Endodermal cell (in vitro differentiated cells): ENCODE results near the gene ACSM4. TPM values are rescaled to one million over a fixed set of nuclear protein-coding genes. Genes with fewer than 3 reads are reported as not detected.
"Not testable (repeated sequence)": the region's sequence is repeated elsewhere in the genome, so short reads cannot be mapped to it uniquely, and the experiment has no call there.

Source experiments
- DNase-seq: peaks from one replicate; pipeline ENCODE4 v3.0.0-alpha.2; 2017
- H3K27ac ChIP-seq: 2 replicates; pipeline ENCODE4 v1.5.1; 2013; ENCODE audit warnings: mild to moderate bottlenecking, low read depth, low read length, moderate library complexity
- H3K27me3 ChIP-seq: 2 replicates; pipeline ENCODE4 v1.6.1; 2013; ENCODE audit warnings: mild to moderate bottlenecking, low read length, moderate library complexity; ENCODE audit not compliant: insufficient read depth, control insufficient read depth, poor library complexity, severe bottlenecking
- H3K36me3 ChIP-seq: 2 replicates; pipeline ENCODE4 v1.7.0; 2013; ENCODE audit warnings: mild to moderate bottlenecking, low read length, moderate library complexity; ENCODE audit not compliant: control insufficient read depth, insufficient read depth
- H3K4me1 ChIP-seq: one replicate; pipeline ENCODE4 v1.7.0; 2013; ENCODE audit warnings: low read length; ENCODE audit not compliant: control insufficient read depth, insufficient read depth
- H3K4me3 ChIP-seq: 2 replicates; pipeline ENCODE4 v1.5.1; 2013; ENCODE audit warnings: mild to moderate bottlenecking, low read length, moderate library complexity
- H3K9ac ChIP-seq: 2 replicates; pipeline ENCODE4 v1.6.1; 2013; ENCODE audit warnings: mild to moderate bottlenecking, low read length, moderate library complexity; ENCODE audit not compliant: poor library complexity, severe bottlenecking; ENCODE audit errors: extremely low read depth
- H3K9me3 ChIP-seq: 2 replicates; pipeline ENCODE4 v1.6.1; 2013; ENCODE audit warnings: mild to moderate bottlenecking, low read length, moderate library complexity; ENCODE audit not compliant: control insufficient read depth
- H3K27ac Mint-ChIP-seq: 2 replicates; pipeline ENCODE4 v1.8.0; 2020; ENCODE audit warnings: mixed read lengths
- H3K27me3 Mint-ChIP-seq: 2 replicates; pipeline ENCODE4 v1.8.0; 2021; ENCODE audit warnings: mild to moderate bottlenecking, mixed read lengths; ENCODE audit not compliant: insufficient read depth
- H3K36me3 Mint-ChIP-seq: 2 replicates; pipeline ENCODE4 v1.8.0; 2020; ENCODE audit warnings: low read depth, mixed read lengths
- H3K4me1 Mint-ChIP-seq: 2 replicates; pipeline ENCODE4 v1.8.0; 2020; ENCODE audit warnings: mixed read lengths
- H3K4me3 Mint-ChIP-seq: 2 replicates; pipeline ENCODE4 v1.8.0; 2020; ENCODE audit warnings: mild to moderate bottlenecking, moderate library complexity, mixed read lengths
- H3K9me3 Mint-ChIP-seq: 2 replicates; pipeline ENCODE4 v1.8.0; 2020; ENCODE audit warnings: mild to moderate bottlenecking, mixed read lengths
- CTCF ChIP-seq: fragments of 200-600 bp; sonication (generic); conservative IDR thresholded peaks from 2 replicates; pipeline ENCODE4 v1.5.0; 2021; ENCODE audit warnings: antibody characterized with exemption, mild to moderate bottlenecking
- WGBS, 2 experiments: methylation state at CpG; one replicate each; pipeline versions ENCODE4 v1.1.5 to v1.1.7; 2013; ENCODE audit warnings: missing lambda C conversion rate in 2 of 2, mixed read lengths in 1 of 2; ENCODE audit not compliant: insufficient coverage in 1 of 2, insufficient read length in 1 of 2; 5-methylcytosine and 5-hydroxymethylcytosine counted together
- total RNA-seq, 2 donors: library from RNA; stranded (reverse); fragmentation: NEBNext Ultra II Directional in 1 of 2; extraction: Animal tissue kit (Norgen Biotek cat#: 25700) in 1 of 2; gene quantifications; 2 replicates in 1 of 2; 3 replicates in 1 of 2; pipeline ENCODE4 v1.2.1, GENCODE V29; 2021

ACSM4 gene
- total RNA-seq, 2 donors from 2014 or later = 11.4 to 14.6 TPM

- H3K4me1 Mint-ChIP-seq = no peaks in the 10 kb centered on the region
- WGBS, 2 experiments = 97% methylated on average over 3 to 4 of the region's 4 CpGs
- no peaks in the 10 kb centered on the region for H3K27me3 Mint-ChIP-seq
Observed at GRCh38 chr12:7265251-7265650, 38.6 kb upstream of the ACSM4 start.

GRCh38 chr12:7269273-7269672, 34.6 kb upstream of the ACSM4 start:
- H3K36me3 Mint-ChIP-seq = no peaks in the 10 kb centered on the region
- DNase-seq = no peak
- Histone ChIP-seq H3K27me3 (no peaks in the 10 kb centered on the region), H3K36me3 (no peaks in the 10 kb centered on the region), H3K9me3 (peaks cover 8% of the 10 kb centered on the region), H3K27ac (no peak overlapping the region), H3K9ac (no peak overlapping the region), H3K4me1 (no peaks in the 10 kb centered on the region), H3K4me3 (no peak overlapping the region)
- no peak for TF ChIP-seq CTCF
- H3K4me1 Mint-ChIP-seq = no peaks in the 10 kb centered on the region
- H3K9me3 Mint-ChIP-seq = no peaks in the 10 kb centered on the region
- WGBS, 2 experiments = 93 to 100% methylated on average over 5 of the region's 5 CpGs
- H3K27ac Mint-ChIP-seq = no peak overlapping the region
- H3K4me3 Mint-ChIP-seq = no peak overlapping the region
- no peaks in the 10 kb centered on the region for H3K27me3 Mint-ChIP-seq

More at GRCh38 chr12:7265251-7265650, 38.6 kb upstream of the ACSM4 start:
- Histone ChIP-seq H3K9ac (no peak overlapping the region), H3K4me3 (no peak overlapping the region), H3K4me1 (no peaks in the 10 kb centered on the region), H3K9me3 (peaks cover 4% of the 10 kb centered on the region), H3K27me3 (no peaks in the 10 kb centered on the region), H3K27ac (no peak overlapping the region), H3K36me3 (no peaks in the 10 kb centered on the region)
- TF ChIP-seq CTCF = no peak
- H3K36me3 Mint-ChIP-seq = no peaks in the 10 kb centered on the region
- no peak overlapping the region for H3K27ac Mint-ChIP-seq
- no peak overlapping the region for H3K4me3 Mint-ChIP-seq
- no peaks in the 10 kb centered on the region for H3K9me3 Mint-ChIP-seq
- no peak for DNase-seq

- Mint-ChIP-seq H3K9me3 (peaks cover 24% of the 10 kb centered on the region), H3K36me3 (peaks cover 7% of the 10 kb centered on the region), H3K4me1 (no peaks in the 10 kb centered on the region), H3K27me3 (no peaks in the 10 kb centered on the region), H3K4me3 (no peak overlapping the region), H3K27ac (no peak overlapping the region)
- DNase-seq = no peak
- no peaks in the 10 kb centered on the region for H3K36me3 ChIP-seq
- H3K9ac ChIP-seq = no peak overlapping the region
- 98 to 100% methylated on average over 5 of the region's 5 CpGs for WGBS, 2 experiments
- no peaks in the 10 kb centered on the region for H3K27me3 ChIP-seq
- H3K27ac ChIP-seq = no peak overlapping the region
- no peak for TF ChIP-seq CTCF
- H3K9me3 ChIP-seq = peaks cover 20% of the 10 kb centered on the region
- H3K4me3 ChIP-seq = no peak overlapping the region
- no peaks in the 10 kb centered on the region for H3K4me1 ChIP-seq
Observed at GRCh38 chr12:7271893-7272514, 31.9 kb upstream of the ACSM4 start.

- not testable (repeated sequence) for H3K27me3 ChIP-seq, H3K4me3 Mint-ChIP-seq
Observed at GRCh38 chr12:7275482-7275881, 28.4 kb upstream of the ACSM4 start.

More at GRCh38 chr12:7275482-7275881, 28.4 kb upstream of the ACSM4 start:
- not testable (repeated sequence) for H3K9ac ChIP-seq, H3K36me3 ChIP-seq, H3K4me1 Mint-ChIP-seq, DNase-seq, H3K27ac ChIP-seq, H3K27ac Mint-ChIP-seq, H3K4me1 ChIP-seq, H3K27me3 Mint-ChIP-seq, H3K4me3 ChIP-seq
- Mint-ChIP-seq H3K36me3 (peaks cover 31% of the 10 kb centered on the region), H3K9me3 (peaks cover 56% of the 10 kb centered on the region)
- H3K9me3 ChIP-seq = peaks cover 44% of the 10 kb centered on the region
